Measurements from ENCODE around the gene NPLOC4. TPM values are rescaled to one million over a fixed set of nuclear protein-coding genes. Genes with fewer than 3 reads are reported as not detected.

The NPLOC4 gene
- total RNA-seq, 4 donors from 2014 or later = 45.8 to 98.5 (median 58.1) TPM

- no peak overlapping the region for H3K27ac ChIP-seq
- intact Hi-C loops (cut with DNase I) = no loop called here
- peaks cover 6% of the 10 kb centered on the region for H3K27me3 ChIP-seq
- H3K9me3 ChIP-seq = no peaks in the 10 kb centered on the region
- no peak for TF ChIP-seq CTCF (IDR thresholded peaks at IDR 0.05)
- H3K4me3 ChIP-seq (replicated peaks in 1 of 3) = no peak overlapping the region
- H3K4me1 ChIP-seq = no peaks in the 10 kb centered on the region
- H3K36me3 ChIP-seq = no peaks in the 10 kb centered on the region
- DNase-seq = no peak
- WGBS, 2 donors = 84 to 89% methylated on average over 13 to 19 of the region's 29 CpGs
Observed at GRCh38 chr17:81644976-81645952, 8.4 kb upstream of the NPLOC4 start.

- Histone ChIP-seq H3K27me3 (peaks cover 6% of the 10 kb centered on the region), H3K4me1 (no peaks in the 10 kb centered on the region), H3K4me3 (replicated peaks in 1 of 3) (no peak overlapping the region), H3K9me3 (no peaks in the 10 kb centered on the region), H3K27ac (no peak overlapping the region), H3K36me3 (no peaks in the 10 kb centered on the region)
- WGBS, 2 donors = 91 to 96% methylated on average over 11 to 12 of the region's 15 CpGs
- no peak for DNase-seq
- intact Hi-C loops (cut with DNase I) = no loop called here
- TF ChIP-seq POLR2A (IDR thresholded peaks at IDR 0.05) (no peak), CTCF (IDR thresholded peaks at IDR 0.05) (no peak)
Observed at GRCh38 chr17:81644496-81644895, 7.6 kb upstream of the NPLOC4 start.

GRCh38 chr17:81641825-81642489 lies 5.0 kb upstream of the NPLOC4 start:
- Histone ChIP-seq H3K36me3 (no peaks in the 10 kb centered on the region), H3K4me3 (replicated peaks in 1 of 3) (no peak overlapping the region), H3K4me1 (peaks cover 0 to 4% of the 10 kb centered on the region in 2 donors), H3K27ac (no peak overlapping the region), H3K9me3 (no peaks in the 10 kb centered on the region), H3K27me3 (no peaks in the 10 kb centered on the region)
- WGBS, 2 donors = 87 to 93% methylated on average over 13 to 17 of the region's 17 CpGs
- TF ChIP-seq POLR2A (IDR thresholded peaks at IDR 0.05) (no peak), CTCF (IDR thresholded peaks at IDR 0.05) (no peak)
- intact Hi-C loops (cut with DNase I) = no loop called here
- DNase-seq = no peak

GRCh38 chr17:81640011-81640410 lies 3.1 kb upstream of the NPLOC4 start:
- no peaks in the 10 kb centered on the region for H3K36me3 ChIP-seq
- no peaks in the 10 kb centered on the region for H3K9me3 ChIP-seq
- no peak for TF ChIP-seq CTCF (IDR thresholded peaks at IDR 0.05)
- no peak for TF ChIP-seq POLR2A (IDR thresholded peaks at IDR 0.05)
- DNase-seq = no peak
- intact Hi-C loops (cut with DNase I) = no loop called here
- no peak overlapping the region for H3K4me3 ChIP-seq (replicated peaks in 1 of 3)
- H3K27me3 ChIP-seq = no peaks in the 10 kb centered on the region
- H3K27ac ChIP-seq = no peak overlapping the region
- H3K4me1 ChIP-seq = peaks cover 12 to 14% of the 10 kb centered on the region in 2 donors
- 88 to 91% methylated on average over 9 of the region's 9 CpGs for WGBS, 2 donors

GRCh38 chr17:81638683-81639082 lies 1.8 kb upstream of the NPLOC4 start:
- intact Hi-C loops (cut with DNase I) = no loop called here
- TF ChIP-seq POLR2A (IDR thresholded peaks at IDR 0.05) (no peak), CTCF (IDR thresholded peaks at IDR 0.05) (no peak)
- Histone ChIP-seq H3K27me3 (no peaks in the 10 kb centered on the region), H3K4me3 (replicated peaks in 1 of 3) (no peak overlapping the region), H3K9me3 (no peaks in the 10 kb centered on the region), H3K4me1 (peaks cover 15 to 25% of the 10 kb centered on the region in 2 donors), H3K27ac (no peak overlapping the region), H3K36me3 (no peaks in the 10 kb centered on the region)
- WGBS, 2 donors = 79 to 88% methylated on average over 4 of the region's 4 CpGs
- no peak for DNase-seq

Data from thyroid gland (tissue), 4 donors.